Epithelial cell of esophagus (primary cell): ENCODE results near the gene PPARA.

Source experiments
- DNase-seq: peaks from one replicate; pipeline ENCODE4 v3.0.0; 2010; ENCODE audit warnings: low read depth
- H3K4me3 ChIP-seq: 2 replicates; pipeline ENCODE4 v1.5.1; 2011; ENCODE audit warnings: mild to moderate bottlenecking, low read length, control low read depth
- CTCF ChIP-seq: IDR thresholded peaks from 2 replicates; pipeline ENCODE4 v1.5.1; 2011; ENCODE audit warnings: low read depth, mild to moderate bottlenecking, low read length, control low read depth, inconsistent platforms; ENCODE audit not compliant: insufficient read depth; ENCODE audit errors: missing control alignments

The PPARA gene

GRCh38 chr22:46113910-46114517, 36.3 kb upstream of the PPARA start:
- DNase-seq = no peak
- H3K4me3 ChIP-seq = no peak overlapping the region
- TF ChIP-seq CTCF = no peak

- no peak for DNase-seq
- TF ChIP-seq CTCF = no peak
- no peak overlapping the region for H3K4me3 ChIP-seq
Observed at GRCh38 chr22:46114518-46115387, 35.6 kb upstream of the PPARA start.

- no peak for DNase-seq
- no peak overlapping the region for H3K4me3 ChIP-seq
- TF ChIP-seq CTCF = no peak
Observed at GRCh38 chr22:46115388-46115678, 35.0 kb upstream of the PPARA start.

GRCh38 chr22:46115755-46116490, 34.4 kb upstream of the PPARA start:
- no peak for DNase-seq
- H3K4me3 ChIP-seq = no peak overlapping the region
- no peak for TF ChIP-seq CTCF

GRCh38 chr22:46116491-46116958, 33.8 kb upstream of the PPARA start:
- peak; percentile 73 for DNase-seq
- H3K4me3 ChIP-seq = no peak overlapping the region
- TF ChIP-seq CTCF = peak; percentile 59

GRCh38 chr22:46117206-46118199, 32.8 kb upstream of the PPARA start:
- TF ChIP-seq CTCF = no peak

More at GRCh38 chr22:46117206-46118199, 32.8 kb upstream of the PPARA start:
- no peak for DNase-seq
- no peak overlapping the region for H3K4me3 ChIP-seq
